ENCODE results near the gene KNSTRN. TPM values are rescaled to one million over a fixed set of nuclear protein-coding genes. Genes with fewer than 3 reads are reported as not detected.

KNSTRN gene, protein sequence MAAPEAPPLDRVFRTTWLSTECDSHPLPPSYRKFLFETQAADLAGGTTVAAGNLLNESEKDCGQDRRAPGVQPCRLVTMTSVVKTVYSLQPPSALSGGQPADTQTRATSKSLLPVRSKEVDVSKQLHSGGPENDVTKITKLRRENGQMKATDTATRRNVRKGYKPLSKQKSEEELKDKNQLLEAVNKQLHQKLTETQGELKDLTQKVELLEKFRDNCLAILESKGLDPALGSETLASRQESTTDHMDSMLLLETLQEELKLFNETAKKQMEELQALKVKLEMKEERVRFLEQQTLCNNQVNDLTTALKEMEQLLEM
- total RNA-seq, result 10 to 100 TPM; 10.8 to 30.9 (median 22.1) TPM

DNA sequence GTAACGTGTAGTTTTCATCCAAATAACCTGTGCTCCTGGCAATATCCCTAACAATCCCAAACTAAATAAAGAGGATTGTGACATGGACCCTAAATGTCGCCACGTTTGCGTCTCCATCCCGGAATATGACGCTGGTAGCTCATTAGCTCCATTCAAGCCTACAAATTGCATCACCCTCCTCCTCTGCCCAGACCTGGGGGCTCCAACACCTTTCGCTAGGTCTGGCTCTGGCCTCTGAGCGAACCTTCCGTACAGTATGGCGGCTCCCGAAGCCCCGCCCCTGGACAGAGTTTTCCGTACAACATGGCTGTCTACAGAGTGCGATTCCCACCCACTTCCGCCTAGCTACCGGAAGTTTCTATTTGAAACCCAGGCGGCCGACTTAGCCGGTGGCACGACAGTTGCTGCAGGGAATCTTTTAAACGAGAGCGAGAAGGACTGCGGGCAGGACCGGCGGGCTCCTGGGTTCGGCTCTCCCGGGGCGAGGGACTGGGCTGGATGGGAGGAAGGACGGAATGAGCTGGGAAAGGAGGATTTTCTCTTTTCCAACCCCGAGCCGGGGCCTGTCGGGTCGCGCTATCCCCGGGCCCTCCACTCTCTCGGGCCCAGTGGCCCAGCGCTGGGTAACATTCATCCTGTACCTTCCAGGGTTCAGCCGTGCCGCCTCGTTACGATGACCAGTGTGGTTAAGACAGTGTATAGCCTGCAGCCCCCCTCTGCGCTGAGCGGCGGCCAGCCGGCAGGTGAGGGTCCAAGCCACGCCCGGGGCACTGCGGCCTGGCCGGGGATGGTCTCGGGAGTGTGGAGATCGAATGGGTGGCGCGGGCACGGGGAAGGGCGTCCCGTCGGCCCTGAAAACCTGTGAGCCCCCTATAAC is at the start of gene KNSTRN:
Gene KNSTRN, plus strand, starts transcription at position 142 of the 877 bp plus-strand sequence. Its CDS starts 115 bp downstream, at position 257.
- Histone ChIP-seq H3K4me1 (peaks cover 11 to 20% of the 10 kb centered on the region in 2 donors), H3K27me3 (no peaks in the 10 kb centered on the region), H3K36me3 (peaks cover 0 to 14% of the 10 kb centered on the region in 2 donors), H3K27ac (peak within 1 kb of the TSS; percentile 62 to 76 (median 74)), H3K9me3 (no peaks in the 10 kb centered on the region), H3K4me3 (peak within 1 kb of the TSS; percentile 75 to 94 (median 80))
- peak; percentile 88 to 91 for DNase-seq
- in situ Hi-C loops (cut with MboI; ENCODE audit: low sequenced_read_pairs in 4 of 4), result no loop called here
- peak; percentile 87 to 88 for ATAC-seq
- intact Hi-C loops (cut with DNase I; ENCODE audit: low total_unique reads), result loop anchor here (5.0 kb wide), 2 partner anchors 41 to 1931 kb away; partner anchors contain the start of genes CCDC9B and FAM98B
- TF ChIP-seq, protein P1, sequence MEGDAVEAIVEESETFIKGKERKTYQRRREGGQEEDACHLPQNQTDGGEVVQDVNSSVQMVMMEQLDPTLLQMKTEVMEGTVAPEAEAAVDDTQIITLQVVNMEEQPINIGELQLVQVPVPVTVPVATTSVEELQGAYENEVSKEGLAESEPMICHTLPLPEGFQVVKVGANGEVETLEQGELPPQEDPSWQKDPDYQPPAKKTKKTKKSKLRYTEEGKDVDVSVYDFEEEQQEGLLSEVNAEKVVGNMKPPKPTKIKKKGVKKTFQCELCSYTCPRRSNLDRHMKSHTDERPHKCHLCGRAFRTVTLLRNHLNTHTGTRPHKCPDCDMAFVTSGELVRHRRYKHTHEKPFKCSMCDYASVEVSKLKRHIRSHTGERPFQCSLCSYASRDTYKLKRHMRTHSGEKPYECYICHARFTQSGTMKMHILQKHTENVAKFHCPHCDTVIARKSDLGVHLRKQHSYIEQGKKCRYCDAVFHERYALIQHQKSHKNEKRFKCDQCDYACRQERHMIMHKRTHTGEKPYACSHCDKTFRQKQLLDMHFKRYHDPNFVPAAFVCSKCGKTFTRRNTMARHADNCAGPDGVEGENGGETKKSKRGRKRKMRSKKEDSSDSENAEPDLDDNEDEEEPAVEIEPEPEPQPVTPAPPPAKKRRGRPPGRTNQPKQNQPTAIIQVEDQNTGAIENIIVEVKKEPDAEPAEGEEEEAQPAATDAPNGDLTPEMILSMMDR (IDR thresholded peaks at IDR 0.05 in 4 of 5, conservative IDR thresholded peaks at IDR 0.05 in 1 of 5), result no peak
- peak; percentile 29 to 39 for TF ChIP-seq POLR2A (IDR thresholded peaks at IDR 0.05)

DNA sequence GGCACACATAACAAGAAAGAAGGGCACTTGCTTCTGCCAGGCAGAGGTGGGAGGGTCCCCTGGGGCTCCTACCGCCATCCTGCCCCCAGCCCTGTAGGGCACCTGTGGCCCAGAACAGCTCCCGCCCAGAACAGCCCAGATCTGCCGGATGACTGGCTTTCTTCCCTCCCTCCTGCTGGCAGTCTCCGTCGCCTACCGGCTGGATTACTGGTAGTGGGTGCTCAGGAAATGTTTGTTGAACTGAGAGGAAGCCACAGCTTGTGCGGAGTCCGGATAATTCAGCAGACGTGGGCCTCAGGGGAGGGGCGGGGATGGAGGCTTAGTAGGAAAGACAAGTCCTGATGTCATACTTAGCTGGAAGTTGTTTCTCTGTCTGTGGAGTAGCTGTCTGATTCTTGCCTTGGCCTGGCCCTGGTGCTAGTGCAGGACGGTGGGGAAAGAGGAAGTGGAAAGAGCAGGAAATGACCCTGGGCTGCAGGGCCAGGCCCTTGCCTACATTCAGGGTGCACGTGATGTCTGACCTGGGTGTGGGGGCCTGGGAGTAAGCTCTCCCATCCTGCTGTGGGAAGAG is 48.5 kb upstream of the KNSTRN start:
- peak; percentile 30 to 52 for DNase-seq
- peaks cover 50 to 62% of the 10 kb centered on the region in 2 donors for H3K4me1 ChIP-seq
- H3K27me3 ChIP-seq, result no peaks in the 10 kb centered on the region
- H3K9me3 ChIP-seq, result no peaks in the 10 kb centered on the region
- TF ChIP-seq POLR2A (IDR thresholded peaks at IDR 0.05), result no peak
- TF ChIP-seq, protein P1 (IDR thresholded peaks at IDR 0.05 in 4 of 5, conservative IDR thresholded peaks at IDR 0.05 in 1 of 5), result no peak
- H3K27ac ChIP-seq, result peak overlapping the region; percentile 58 to 99 (median 98)
- intact Hi-C loops (cut with DNase I; ENCODE audit: low total_unique reads), result no loop called here
- no peak overlapping the region for H3K4me3 ChIP-seq
- in situ Hi-C loops (cut with MboI; ENCODE audit: low sequenced_read_pairs in 4 of 4), result no loop called here
- peaks cover 0 to 18% of the 10 kb centered on the region in 2 donors for H3K36me3 ChIP-seq
- ATAC-seq, result peak in 1 of 2 donors; percentile 33

DNA sequence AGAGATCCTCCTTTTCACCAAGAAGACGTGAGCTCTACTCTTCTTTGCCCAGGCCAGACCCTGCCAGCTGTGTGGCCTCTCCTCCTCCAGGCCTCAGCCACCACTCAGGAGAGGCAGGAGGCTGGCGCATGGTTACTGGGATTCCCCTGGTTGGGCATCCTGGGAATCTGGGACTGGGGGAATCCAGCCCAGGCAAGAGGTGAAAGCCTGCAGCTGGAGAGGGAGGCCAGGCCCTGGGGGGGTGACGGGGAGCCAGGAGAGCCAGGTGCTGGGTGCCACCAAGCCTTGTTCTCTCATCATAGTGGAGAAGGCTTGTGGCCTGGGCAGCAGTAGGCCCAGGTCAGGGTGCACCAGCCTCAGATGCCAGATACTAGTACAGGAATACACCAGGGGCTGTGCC is 48.0 kb upstream of the KNSTRN start:
- DNase-seq, result no peak
- H3K4me1 ChIP-seq, result peaks cover 55 to 68% of the 10 kb centered on the region in 2 donors
- intact Hi-C loops (cut with DNase I; ENCODE audit: low total_unique reads), result no loop called here
- no peaks in the 10 kb centered on the region for H3K9me3 ChIP-seq
- in situ Hi-C loops (cut with MboI; ENCODE audit: low sequenced_read_pairs in 4 of 4), result no loop called here
- no peak overlapping the region for H3K4me3 ChIP-seq
- no peak for ATAC-seq
- peak overlapping the region; percentile 58 to 99 (median 98) for H3K27ac ChIP-seq
- peaks cover 0 to 18% of the 10 kb centered on the region in 2 donors for H3K36me3 ChIP-seq
- TF ChIP-seq POLR2A (IDR thresholded peaks at IDR 0.05), result no peak
- TF ChIP-seq, protein P1 (IDR thresholded peaks at IDR 0.05 in 4 of 5, conservative IDR thresholded peaks at IDR 0.05 in 1 of 5), result no peak
- no peaks in the 10 kb centered on the region for H3K27me3 ChIP-seq

DNA sequence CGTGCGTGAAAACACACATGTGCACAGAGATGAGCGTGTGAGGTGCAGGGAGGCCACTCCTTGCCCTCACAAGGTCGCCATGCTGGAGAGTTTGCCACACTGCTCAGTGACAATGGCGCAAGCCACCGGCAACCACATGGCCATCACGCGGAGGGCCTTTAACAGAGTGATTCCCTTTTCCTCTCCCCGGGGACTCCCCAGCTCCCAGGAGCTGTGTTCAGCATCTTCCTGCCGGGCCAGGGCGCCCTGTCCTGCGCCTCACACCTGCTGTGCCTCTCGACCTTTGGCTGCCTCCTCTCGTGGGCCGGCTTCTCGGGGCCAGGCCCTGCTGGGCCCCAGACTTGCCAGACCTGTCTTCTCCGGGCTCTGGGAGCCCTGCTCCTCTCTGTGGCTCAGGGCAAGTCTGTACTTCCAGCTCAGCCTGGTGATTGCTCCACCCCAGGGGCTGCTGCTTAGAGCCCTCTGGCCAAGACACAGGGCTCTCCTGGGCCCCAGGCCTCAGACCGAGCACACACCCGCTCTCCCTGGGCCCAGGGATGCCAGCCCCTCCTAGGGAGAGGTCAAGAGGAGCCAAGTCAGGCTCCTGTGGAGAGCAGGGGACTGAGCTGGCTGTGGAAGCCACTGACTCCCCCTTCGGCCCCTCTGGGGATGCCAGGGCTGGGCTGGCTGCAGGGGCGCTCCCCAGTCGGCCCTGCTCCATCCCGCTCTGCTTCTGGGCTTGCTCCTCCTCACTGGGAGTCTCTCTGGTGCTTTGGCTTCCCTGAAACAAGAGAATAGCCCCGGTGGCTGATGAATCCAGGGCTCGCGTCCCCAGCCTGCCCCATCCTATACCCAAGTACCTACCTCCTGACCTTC is 47.4 kb upstream of the KNSTRN start:
- peak overlapping the region; percentile 58 to 99 (median 98) for H3K27ac ChIP-seq
- H3K4me3 ChIP-seq, result no peak overlapping the region
- in situ Hi-C loops (cut with MboI; ENCODE audit: low sequenced_read_pairs in 4 of 4) (no loop called here), intact Hi-C loops (cut with DNase I; ENCODE audit: low total_unique reads) (no loop called here)
- ATAC-seq (no peak), DNase-seq (peak in 1 of 2 donors; percentile 44)
- TF ChIP-seq POLR2A (IDR thresholded peaks at IDR 0.05), result no peak
- TF ChIP-seq, protein P1 (IDR thresholded peaks at IDR 0.05 in 4 of 5, conservative IDR thresholded peaks at IDR 0.05 in 1 of 5), result no peak
- H3K4me1 ChIP-seq, result peaks cover 60 to 74% of the 10 kb centered on the region in 2 donors
- peaks cover 0 to 18% of the 10 kb centered on the region in 2 donors for H3K36me3 ChIP-seq
- no peaks in the 10 kb centered on the region for H3K27me3 ChIP-seq
- H3K9me3 ChIP-seq, result no peaks in the 10 kb centered on the region
